ENCODE measurements around the gene SORCS2.

GRCh38 chr4:7467471-7467870 lies 275.1 kb downstream of the SORCS2 start:
- TF ChIP-seq, protein P1, sequence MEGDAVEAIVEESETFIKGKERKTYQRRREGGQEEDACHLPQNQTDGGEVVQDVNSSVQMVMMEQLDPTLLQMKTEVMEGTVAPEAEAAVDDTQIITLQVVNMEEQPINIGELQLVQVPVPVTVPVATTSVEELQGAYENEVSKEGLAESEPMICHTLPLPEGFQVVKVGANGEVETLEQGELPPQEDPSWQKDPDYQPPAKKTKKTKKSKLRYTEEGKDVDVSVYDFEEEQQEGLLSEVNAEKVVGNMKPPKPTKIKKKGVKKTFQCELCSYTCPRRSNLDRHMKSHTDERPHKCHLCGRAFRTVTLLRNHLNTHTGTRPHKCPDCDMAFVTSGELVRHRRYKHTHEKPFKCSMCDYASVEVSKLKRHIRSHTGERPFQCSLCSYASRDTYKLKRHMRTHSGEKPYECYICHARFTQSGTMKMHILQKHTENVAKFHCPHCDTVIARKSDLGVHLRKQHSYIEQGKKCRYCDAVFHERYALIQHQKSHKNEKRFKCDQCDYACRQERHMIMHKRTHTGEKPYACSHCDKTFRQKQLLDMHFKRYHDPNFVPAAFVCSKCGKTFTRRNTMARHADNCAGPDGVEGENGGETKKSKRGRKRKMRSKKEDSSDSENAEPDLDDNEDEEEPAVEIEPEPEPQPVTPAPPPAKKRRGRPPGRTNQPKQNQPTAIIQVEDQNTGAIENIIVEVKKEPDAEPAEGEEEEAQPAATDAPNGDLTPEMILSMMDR (IDR thresholded peaks at IDR 0.05): no peak
- TF ChIP-seq POLR2A (IDR thresholded peaks at IDR 0.05): no peak
